Right ventricle myocardium inferior (tissue), 1 donor: ENCODE measurements around the gene ZNF367. TPM values are rescaled to one million over a fixed set of nuclear protein-coding genes. Genes with fewer than 3 reads are reported as not detected.

Experiments
- ATAC-seq: fragments of 200-7000 bp; cut with Tn5 transposase; one replicate; pipeline ENCODE4 v1.9.1; 2020; ENCODE audit warnings: mild to moderate bottlenecking, moderate library complexity
- DNase-seq: peaks from one replicate; pipeline ENCODE4 v3.0.0; 2021; ENCODE audit errors: missing footprints
- intact Hi-C: fragments of 100-400 bp; cut with DNase I; formaldehyde crosslinking; loops from one replicate; pipeline ENCODE4 v1.11.0; 2022
- total RNA-seq: library from RNA; stranded (reverse); fragmentation: NEBNext Ultra II Directional; extraction: Animal tissue kit (Norgen Biotek cat#: 25700); gene quantifications from one replicate; pipeline ENCODE4 v1.2.1, GENCODE V29; 2021
- donor health status: DM: no; HTN: yes; CAD: no; lungs with severe emphysema.

The ZNF367 gene
- total RNA-seq, 1 donor from 2014 or later, result 4.3 TPM

GRCh38 chr9:96412174-96412913 is 5.8 kb downstream of the ZNF367 start:
- ATAC-seq, result no peak
- intact Hi-C loops, result no loop called here
- no peak for DNase-seq

GRCh38 chr9:96411129-96411838 is 6.9 kb downstream of the ZNF367 start:
- intact Hi-C loops, result no loop called here
- ATAC-seq, result no peak
- DNase-seq, result no peak

- ATAC-seq (no peak), DNase-seq (no peak)
- intact Hi-C loops, result no loop called here
These were observed 9.5 kb downstream of the ZNF367 start for GRCh38 chr9:96408409-96409280.

- intact Hi-C loops, result no loop called here
- ATAC-seq (no peak), DNase-seq (no peak)
These were observed 17.8 kb downstream of the ZNF367 start for GRCh38 chr9:96400132-96400910.

GRCh38 chr9:96399325-96399633 is 18.9 kb downstream of the ZNF367 start:
- ATAC-seq (no peak), DNase-seq (no peak)
- intact Hi-C loops, result no loop called here

- DNase-seq (no peak), ATAC-seq (no peak)
- intact Hi-C loops, result no loop called here
These were observed 19.4 kb downstream of the ZNF367 start for GRCh38 chr9:96398582-96399324.

GRCh38 chr9:96395964-96396363 is 22.2 kb downstream of the ZNF367 start:
- no peak for ATAC-seq
- no peak for DNase-seq
- intact Hi-C loops, result no loop called here

GRCh38 chr9:96394832-96395496 is 23.2 kb downstream of the ZNF367 start:
- DNase-seq (no peak), ATAC-seq (no peak)
- intact Hi-C loops, result no loop called here

GRCh38 chr9:96392263-96392662 is 25.9 kb downstream of the ZNF367 start:
- no peak for DNase-seq
- no peak for ATAC-seq
- intact Hi-C loops, result no loop called here

GRCh38 chr9:96391021-96391765 is 27.0 kb downstream of the ZNF367 start:
- no peak for DNase-seq
- ATAC-seq, result no peak

GRCh38 chr9:96388144-96388543 is 30.0 kb downstream of the ZNF367 start:
- intact Hi-C loops, result no loop called here
- ATAC-seq, result no peak
- DNase-seq, result no peak

More at GRCh38 chr9:96391021-96391765, 27.0 kb downstream of the ZNF367 start:
- intact Hi-C loops, result no loop called here

GRCh38 chr9:96386157-96386556 is 32.0 kb downstream of the ZNF367 start:
- ATAC-seq (no peak), DNase-seq (no peak)
- intact Hi-C loops, result no loop called here

GRCh38 chr9:96383165-96383942 is 34.8 kb downstream of the ZNF367 start, which contains the start of gene SLC35D2:
Gene SLC35D2 (minus strand): TSS chr9:96383711. CDS start chr9:96383634, 77 bp downstream.
- peak; percentile 96 for ATAC-seq
- DNase-seq, result peak; percentile 84
- intact Hi-C loops, result loop anchor here (2.0 to 5.0 kb wide), 3 partner anchors 35 to 69 kb away; partner anchors contain the start of genes HABP4 and ZNF367

- intact Hi-C loops, result loop anchor here (2.0 to 5.0 kb wide), 3 partner anchors 36 to 69 kb away; partner anchors contain the start of genes HABP4 and ZNF367
- ATAC-seq, result no peak
- DNase-seq, result no peak
These were observed 35.4 kb downstream of the ZNF367 start for GRCh38 chr9:96382839-96383164.

GRCh38 chr9:96382175-96382574 is 36.0 kb downstream of the ZNF367 start:
- DNase-seq (no peak), ATAC-seq (no peak)
- intact Hi-C loops, result loop anchor here (2.0 to 5.0 kb wide), 3 partner anchors 37 to 70 kb away; partner anchors contain the start of genes HABP4 and ZNF367

GRCh38 chr9:96381696-96382095 is 36.5 kb downstream of the ZNF367 start:
- ATAC-seq (no peak), DNase-seq (no peak)
- intact Hi-C loops, result loop anchor here (2.0 to 5.0 kb wide), 3 partner anchors 37 to 71 kb away; partner anchors contain the start of genes HABP4 and ZNF367
